DOHH2 (cell line): ENCODE results near the gene COX10.
"Not testable (repeated sequence)": the region's sequence is repeated elsewhere in the genome, so short reads cannot be mapped to it uniquely, and the experiment has no call there.

ENCODE experiments used
- H3F3A ChIP-seq: fragments of 200-600 bp; sonication (generic), shearing (Covaris generic); 2 replicates; pipeline ENCODE4 v1.6.0; 2016; ENCODE audit warnings: antibody characterized with exemption, mild to moderate bottlenecking; ENCODE audit not compliant: control insufficient read depth, insufficient read depth
- H3K27ac ChIP-seq: fragments of 200-600 bp; sonication (generic); 2 replicates; pipeline ENCODE4 v1.5.1; 2014; ENCODE audit warnings: low read depth, mild to moderate bottlenecking, low read length, moderate library complexity
- H3K27me3 ChIP-seq: fragments of 200-600 bp; sonication (generic); 2 replicates; pipeline ENCODE4 v1.6.1; 2014; ENCODE audit warnings: mild to moderate bottlenecking, low read length, mixed read lengths; ENCODE audit not compliant: control insufficient read depth
- H3K36me3 ChIP-seq: fragments of 200-600 bp; sonication (generic); 2 replicates; pipeline ENCODE4 v1.6.1; 2014; ENCODE audit warnings: mild to moderate bottlenecking, low read length, moderate library complexity, mixed read lengths; ENCODE audit not compliant: control insufficient read depth
- H3K4me1 ChIP-seq: fragments of 200-600 bp; sonication (generic); 2 replicates; pipeline ENCODE4 v1.6.1; 2014; ENCODE audit warnings: mild to moderate bottlenecking, low read length, mixed read lengths; ENCODE audit not compliant: control insufficient read depth
- H3K4me2 ChIP-seq: fragments of 200-600 bp; sonication (generic); 2 replicates; pipeline ENCODE4 v1.6.0; 2014; ENCODE audit warnings: mild to moderate bottlenecking, low read length, moderate library complexity
- H3K4me3 ChIP-seq: fragments of 200-600 bp; sonication (generic); 2 replicates; pipeline ENCODE4 v1.5.1; 2014; ENCODE audit warnings: mild to moderate bottlenecking, low read length, mixed read lengths
- H3K79me2 ChIP-seq: fragments of 200-600 bp; sonication (generic); 2 replicates; pipeline ENCODE4 v1.6.1; 2014; ENCODE audit warnings: mild to moderate bottlenecking, low read length, mixed read lengths; ENCODE audit not compliant: control insufficient read depth
- H3K9me2 ChIP-seq: fragments of 200-600 bp; sonication (generic); replicated peaks from 2 replicates; pipeline ENCODE4 v1.6.1; 2014; ENCODE audit warnings: mild to moderate bottlenecking, low read length, mixed read lengths; ENCODE audit not compliant: control insufficient read depth
- H3K9me3 ChIP-seq: fragments of 200-600 bp; sonication (generic); 2 replicates; pipeline ENCODE4 v1.6.1; 2014; ENCODE audit warnings: antibody characterized with exemption, low read length, mixed read lengths; ENCODE audit not compliant: control insufficient read depth, insufficient read depth
- H4K20me1 ChIP-seq: fragments of 200-600 bp; sonication (generic); 2 replicates; pipeline ENCODE4 v1.6.0; 2014; ENCODE audit warnings: low read depth, mild to moderate bottlenecking, antibody characterized with exemption, low read length, moderate library complexity; ENCODE audit not compliant: control insufficient read depth, insufficient read depth

COX10 gene

DNA sequence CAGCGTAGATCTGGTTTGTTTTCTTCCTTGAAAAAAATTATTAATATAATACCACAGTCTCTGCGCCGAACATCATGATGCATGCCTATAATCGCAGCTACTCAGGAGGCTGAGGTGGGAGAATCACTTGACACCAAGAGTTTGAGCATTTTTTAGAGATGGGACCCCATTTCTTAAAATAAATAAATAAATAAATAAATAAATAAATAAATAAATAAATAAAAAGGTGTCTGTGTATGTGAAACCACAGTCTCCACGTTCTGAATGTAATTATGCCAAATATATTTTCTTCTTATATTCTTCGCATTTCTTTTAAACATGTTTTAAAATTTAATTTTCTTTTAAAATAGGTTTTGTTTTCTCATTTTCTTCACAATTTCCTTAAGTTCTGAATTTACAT is 112.8 kb downstream of the COX10 start:
- H3K4me2 ChIP-seq, H3K27ac ChIP-seq: not testable (repeated sequence)

DNA sequence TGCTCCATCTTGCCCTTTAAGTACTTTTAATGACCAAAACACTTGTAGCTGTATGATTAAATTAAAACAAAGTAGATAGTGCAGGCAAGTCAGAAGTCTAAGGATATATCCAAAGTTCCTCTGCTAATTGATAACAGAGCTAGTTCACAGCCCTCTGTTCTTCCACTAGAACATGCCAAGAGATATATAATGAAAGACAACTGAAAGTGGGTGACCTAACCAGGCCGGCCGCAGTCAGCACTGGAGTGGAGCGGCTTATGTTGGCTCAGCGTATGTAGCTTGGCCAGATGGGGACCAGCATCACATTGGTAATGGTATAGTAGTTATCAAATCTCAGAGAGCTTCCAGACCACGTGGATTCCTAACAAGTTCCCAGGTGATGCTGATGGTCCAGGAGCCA is 115.2 kb downstream of the COX10 start:
- H3K36me3 ChIP-seq, H3F3A ChIP-seq, H3K79me2 ChIP-seq, H3K4me2 ChIP-seq, H3K27ac ChIP-seq, H3K9me2 ChIP-seq, H3K4me3 ChIP-seq, H4K20me1 ChIP-seq, H3K27me3 ChIP-seq, H3K4me1 ChIP-seq, H3K9me3 ChIP-seq: not testable (repeated sequence)

More for the DNA sequence above, 112.8 kb downstream of the COX10 start:
- H3K79me2 ChIP-seq, H4K20me1 ChIP-seq, H3K9me3 ChIP-seq, H3K4me3 ChIP-seq, H3K9me2 ChIP-seq, H3K36me3 ChIP-seq, H3F3A ChIP-seq, H3K27me3 ChIP-seq, H3K4me1 ChIP-seq: not testable (repeated sequence)

DNA sequence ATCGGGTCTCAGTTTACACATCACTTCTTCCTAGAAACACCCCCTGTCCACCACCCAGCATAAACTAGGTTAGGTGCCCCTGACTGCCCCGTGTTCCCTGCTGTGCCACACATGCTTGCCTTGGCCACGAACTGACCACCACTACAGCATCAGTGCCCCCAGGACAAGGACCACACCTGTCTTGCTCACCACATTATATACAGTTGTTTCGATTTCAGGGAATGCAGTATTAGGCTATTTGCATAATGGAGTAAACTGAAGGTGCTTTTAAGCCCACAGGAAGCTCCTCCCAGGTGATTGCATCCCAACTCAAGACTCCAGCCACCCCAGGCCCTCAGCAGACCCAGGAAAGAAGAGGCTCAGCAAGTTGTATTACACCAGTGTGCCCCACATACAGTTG is 117.1 kb downstream of the COX10 start:
- H3F3A ChIP-seq, H3K9me3 ChIP-seq, H3K27me3 ChIP-seq, H4K20me1 ChIP-seq, H3K4me2 ChIP-seq, H3K4me3 ChIP-seq, H3K79me2 ChIP-seq, H3K36me3 ChIP-seq, H3K9me2 ChIP-seq, H3K27ac ChIP-seq: not testable (repeated sequence)
- peaks cover 13% of the 10 kb centered on the region for H3K4me1 ChIP-seq

DNA sequence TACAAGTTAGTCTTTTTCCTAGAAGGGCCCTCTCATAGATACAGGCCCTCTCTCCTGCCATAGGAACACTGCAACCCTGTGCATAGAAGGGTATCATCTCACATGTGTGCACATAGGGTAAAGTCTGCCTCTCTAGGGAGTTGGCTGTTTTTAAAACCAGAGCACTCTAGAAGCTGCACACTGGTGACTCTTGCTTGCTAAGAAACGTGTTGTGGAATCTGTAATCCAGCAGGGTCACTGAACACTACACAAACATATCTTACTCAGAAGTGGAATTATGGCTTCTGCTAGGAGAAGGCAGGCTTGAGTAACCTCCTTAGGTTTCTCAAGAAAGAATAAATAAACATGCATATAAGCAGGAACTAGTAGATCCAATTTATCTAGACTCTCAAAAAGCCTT is 121.5 kb downstream of the COX10 start:
- not testable (repeated sequence) for H3K4me2 ChIP-seq, H3K27ac ChIP-seq, H3K36me3 ChIP-seq, H3K9me2 ChIP-seq, H3F3A ChIP-seq, H4K20me1 ChIP-seq, H3K79me2 ChIP-seq, H3K27me3 ChIP-seq, H3K4me3 ChIP-seq, H3K9me3 ChIP-seq
- H3K4me1 ChIP-seq, result peaks cover 37% of the 10 kb centered on the region

DNA sequence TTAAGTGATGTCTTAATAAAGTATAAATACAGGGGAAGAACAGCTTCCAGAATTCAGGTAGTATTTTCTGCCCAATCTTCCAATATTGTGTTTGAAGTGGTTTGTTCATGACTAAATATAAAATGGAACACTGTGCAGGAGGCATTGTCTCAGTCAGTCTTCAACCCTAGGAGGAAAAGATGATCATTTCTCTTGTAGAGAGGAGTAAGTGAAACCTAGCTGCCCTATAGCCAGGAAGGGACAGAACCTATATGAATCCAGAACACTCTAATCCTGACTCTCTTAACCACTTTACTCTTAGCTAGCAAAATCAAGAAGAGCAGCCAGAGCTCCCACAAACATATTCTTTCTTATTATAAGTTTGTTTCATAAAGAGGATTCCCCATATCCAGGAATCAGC is 122.2 kb downstream of the COX10 start:
- not testable (repeated sequence) for H3K9me2 ChIP-seq, H3K79me2 ChIP-seq, H3K27me3 ChIP-seq, H3K4me3 ChIP-seq, H4K20me1 ChIP-seq, H3K4me2 ChIP-seq, H3K27ac ChIP-seq, H3K9me3 ChIP-seq, H3K36me3 ChIP-seq, H3F3A ChIP-seq
- peaks cover 44% of the 10 kb centered on the region for H3K4me1 ChIP-seq

DNA sequence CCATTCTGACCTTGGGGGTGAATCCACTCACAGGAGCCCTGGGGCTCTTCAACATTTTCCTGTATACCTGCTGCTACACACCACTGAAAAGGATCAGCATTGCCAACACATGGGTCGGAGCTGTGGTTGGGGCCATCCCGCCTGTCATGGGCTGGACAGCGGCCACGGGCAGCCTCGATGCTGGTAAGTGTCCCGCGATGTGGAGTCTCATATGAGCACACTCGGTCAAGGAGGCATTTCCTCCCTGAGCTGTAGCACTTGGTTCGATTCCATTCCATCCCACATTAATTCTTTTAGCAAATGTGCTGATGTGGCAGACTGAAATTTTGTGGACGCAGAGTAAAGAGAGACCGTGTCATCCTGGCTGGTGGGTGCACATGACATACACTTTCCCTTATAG is 122.7 kb downstream of the COX10 start:
- H3F3A ChIP-seq, H3K27me3 ChIP-seq, H4K20me1 ChIP-seq, H3K9me3 ChIP-seq, H3K79me2 ChIP-seq, H3K4me3 ChIP-seq, H3K36me3 ChIP-seq, H3K27ac ChIP-seq, H3K9me2 ChIP-seq: not testable (repeated sequence)
- Histone ChIP-seq H3K4me2 (peak overlapping the region; percentile 45; the same call in 1 of the 2 replicates), H3K4me1 (peaks cover 49% of the 10 kb centered on the region)

DNA sequence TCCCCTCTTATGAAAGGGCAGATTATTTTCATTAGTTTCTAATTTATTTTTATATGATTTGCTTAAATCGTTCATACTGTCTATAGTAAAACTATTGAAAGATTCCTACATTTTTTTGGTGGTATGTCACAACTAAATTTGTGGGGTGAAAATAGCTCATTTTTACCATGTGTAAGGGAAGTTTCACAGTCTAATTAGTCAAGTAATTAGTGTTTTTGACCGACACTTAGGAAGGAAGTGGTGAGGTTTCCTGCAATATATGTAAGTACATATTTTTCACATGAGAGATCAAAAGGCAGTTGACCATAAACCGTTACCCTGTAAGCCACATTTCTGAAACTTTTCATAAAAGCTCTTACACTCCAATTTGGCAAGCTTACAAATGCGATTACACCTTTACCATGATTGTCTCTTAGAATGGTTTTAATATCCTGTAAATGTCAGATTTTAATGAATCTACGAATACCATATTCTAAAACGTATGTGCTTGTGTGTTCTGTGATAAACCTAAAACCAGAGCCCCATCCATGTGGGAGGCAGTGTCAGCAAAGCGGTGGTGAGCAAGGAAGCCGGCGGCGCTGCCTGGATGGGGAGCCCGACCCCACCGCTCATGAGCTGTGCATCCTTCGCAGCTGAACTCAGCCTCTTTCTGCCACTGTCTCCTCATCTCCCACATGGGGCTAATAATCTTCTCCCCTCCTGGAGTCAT is 123.5 kb downstream of the COX10 start:
- H3K79me2 ChIP-seq, H3K27ac ChIP-seq, H3F3A ChIP-seq, H3K9me2 ChIP-seq, H4K20me1 ChIP-seq, H3K9me3 ChIP-seq, H3K36me3 ChIP-seq, H3K27me3 ChIP-seq: not testable (repeated sequence)
- H3K4me1 ChIP-seq, result peaks cover 49% of the 10 kb centered on the region
- peak overlapping the region; percentile 61 for H3K4me2 ChIP-seq
- H3K4me3 ChIP-seq, result peak overlapping the region; percentile 44; the same call in 1 of the 2 replicates
